ENCODE results near the gene RET. TPM values are rescaled to one million over a fixed set of nuclear protein-coding genes. Genes with fewer than 3 reads are reported as not detected.

Gene RET
- total and polyA plus RNA-seq, 2 of the 8 experiments (the other 6 are each of a cell fraction or from before 2014, with no cell fraction given), result 6.7 to 8.4 TPM

DNA sequence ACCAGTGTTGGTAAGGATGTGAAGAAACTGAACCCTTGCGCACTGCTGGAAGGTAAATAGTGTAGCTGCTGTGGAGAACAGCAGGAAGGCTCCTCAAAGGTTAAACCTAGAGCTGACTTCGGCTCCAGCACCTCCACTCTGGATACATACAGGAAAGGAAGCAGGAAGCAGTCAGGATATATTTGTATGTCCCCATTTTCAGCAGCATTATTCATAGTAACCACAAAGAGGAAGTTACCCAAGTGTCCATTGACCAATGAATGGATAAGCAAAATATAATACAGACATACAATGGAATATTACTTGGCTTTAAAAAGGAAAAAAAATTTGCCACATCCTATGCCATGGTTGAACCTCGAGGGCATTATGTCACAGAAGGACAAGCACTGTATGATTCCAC is 15.0 kb downstream of the RET start:
- DNase-seq (ENCODE audit: low read depth in 1 of 2, low spot score in 2 of 2), result no peak
- H3K9ac ChIP-seq (replicated peaks in 1 of 4; ENCODE audit: extremely low read depth in 1 of 4, low read depth in 3 of 4, low read length in 3 of 4), result no peak overlapping the region
- peaks cover 7% of the 10 kb centered on the region; the same call in 1 of the 2 replicates for H3K23me2 ChIP-seq (ENCODE audit: low read depth, low read length)
- H4K20me1 ChIP-seq (replicated peaks in 1 of 2; ENCODE audit: control insufficient read depth in 1 of 2, insufficient read depth in 2 of 2, low read length in 2 of 2), result peaks cover 0 to 8% of the 10 kb centered on the region in 2 experiments
- H2BK15ac ChIP-seq (ENCODE audit: low read length), result no peak overlapping the region
- no peak overlapping the region for H2AFZ ChIP-seq (ENCODE audit: low read length)
- H3K27ac ChIP-seq (ENCODE audit: low read depth, low read length), result no peak overlapping the region
- H2BK5ac ChIP-seq (ENCODE audit: low read depth, low read length), result no peak overlapping the region
- no peak overlapping the region for H2BK120ac ChIP-seq (replicated peaks; ENCODE audit: low read depth, low read length)
- H3K79me1 ChIP-seq (ENCODE audit: low read depth, low read length), result peaks cover 2% of the 10 kb centered on the region; the same call in 1 of the 2 replicates
- peaks cover 0 to 6% (median 3%) of the 10 kb centered on the region in 4 experiments; a peak in 2 of 7 replicates for H3K4me1 ChIP-seq (replicated peaks in 1 of 4; ENCODE audit: control insufficient read depth in 3 of 4, insufficient read depth in 4 of 4, low read length in 3 of 4)
- H4K8ac ChIP-seq (ENCODE audit: extremely low read depth, insufficient read depth, low read length), result no peak overlapping the region
- H3K23ac ChIP-seq (ENCODE audit: insufficient read length), result no peak overlapping the region
- no peak overlapping the region for H3K18ac ChIP-seq (ENCODE audit: extremely low read depth, low read length)
- no peaks in the 10 kb centered on the region for H3K36me3 ChIP-seq (ENCODE audit: control insufficient read depth in 2 of 4, insufficient read depth in 4 of 4, low read length in 3 of 4)
- H3K14ac ChIP-seq (ENCODE audit: insufficient read length), result no peak overlapping the region
- H3K4me3 ChIP-seq (ENCODE audit: extremely low read depth in 1 of 4, insufficient read depth in 2 of 4, low read depth in 3 of 4, low read length in 4 of 4), result no peak overlapping the region
- FAIRE-seq, result no peak
- no peaks in the 10 kb centered on the region; a peak in 1 of 7 replicates for H3K27me3 ChIP-seq (replicated peaks in 1 of 4; ENCODE audit: control insufficient read depth in 3 of 4, extremely low read depth in 1 of 4, insufficient read depth in 3 of 4, low read length in 3 of 4)
- no peak overlapping the region for H2BK12ac ChIP-seq (ENCODE audit: low read depth, low read length)
- TF ChIP-seq TCF12 (IDR thresholded peaks at IDR 0.05; ENCODE audit: low read depth, low read length), result no peak
- no peak for TF ChIP-seq KDM4A (IDR thresholded peaks at IDR 0.05; ENCODE audit: low read depth, low read length, severe bottlenecking)
- no peak for TF ChIP-seq PHF8 (conservative IDR thresholded peaks at IDR 0.05; ENCODE audit: low read depth, low read length)
- no peak for TF ChIP-seq YY1 (IDR thresholded peaks at IDR 0.05; ENCODE audit: low read depth, low read length)
- TF ChIP-seq CREB1 (IDR thresholded peaks at IDR 0.05), result no peak
- TF ChIP-seq, protein P1, sequence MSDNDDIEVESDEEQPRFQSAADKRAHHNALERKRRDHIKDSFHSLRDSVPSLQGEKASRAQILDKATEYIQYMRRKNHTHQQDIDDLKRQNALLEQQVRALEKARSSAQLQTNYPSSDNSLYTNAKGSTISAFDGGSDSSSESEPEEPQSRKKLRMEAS (IDR thresholded peaks at IDR 0.05), result no peak
- H2AK5ac ChIP-seq (ENCODE audit: low read depth, low read length), result no peak overlapping the region
- POLR2A ChIA-PET (ENCODE audit: partially characterized antibody), result no interaction called here
- 97% methylated on average over 3 of the region's 3 CpGs; no CpG with 5 or more reads in 1 of the 2 experiments for WGBS, 2 experiments (ENCODE audit: extremely low coverage in 1 of 2, insufficient coverage in 1 of 2, insufficient read length in 1 of 2, insufficient replicate concordance in 2 of 2, low coverage in 1 of 2, low lambda C conversion rate in 2 of 2, missing lambda C conversion rate in 1 of 2)
- H4K5ac ChIP-seq (ENCODE audit: insufficient read length, low read depth, low read length), result no peak overlapping the region
- H2BK20ac ChIP-seq (ENCODE audit: low read length), result no peak overlapping the region
- no peak overlapping the region for H3K4me2 ChIP-seq (ENCODE audit: insufficient read depth in 1 of 2, low read depth in 2 of 2, low read length in 2 of 2)
- CTCF ChIA-PET (ENCODE audit: partially characterized antibody), result interaction anchor here (0.6 to 8.0 kb wide), 7 partner anchors 10 to 226 kb away, joined by 3 to 50 read pairs (median 6); partner anchors contain the start of gene RET
- H3K4ac ChIP-seq (replicated peaks; ENCODE audit: insufficient read length, low read depth, low read length), result no peak overlapping the region
- H3K56ac ChIP-seq (replicated peaks; ENCODE audit: insufficient read length, low read depth, low read length), result no peak overlapping the region
- H3K9me3 ChIP-seq (ENCODE audit: insufficient read depth in 2 of 2, low read depth in 1 of 2, low read length in 1 of 2), result no peaks in the 10 kb centered on the region
- H4K91ac ChIP-seq (replicated peaks; ENCODE audit: insufficient read length, low read length), result no peak overlapping the region
- H3K79me2 ChIP-seq (ENCODE audit: control insufficient read depth in 1 of 2, insufficient read depth in 2 of 2, low read length in 2 of 2), result no peaks in the 10 kb centered on the region

Measured in H1 (cell line).